HFFc6 (cell line): Measurements from ENCODE around the gene TUBA1A. TPM values are rescaled to one million over a fixed set of nuclear protein-coding genes. Genes with fewer than 3 reads are reported as not detected.

ENCODE experiments used
- DNase-seq: peaks from one replicate; pipeline ENCODE4 v3.0.0-alpha.2; 2018
- H3K27ac Mint-ChIP-seq: 2 replicates; pipeline ENCODE4 v1.8.0; 2020; ENCODE audit warnings: mild to moderate bottlenecking, mixed read lengths
- H3K27me3 Mint-ChIP-seq: 2 replicates; pipeline ENCODE4 v1.8.0; 2021; ENCODE audit warnings: mild to moderate bottlenecking, moderate library complexity, mixed read lengths; ENCODE audit not compliant: insufficient read depth
- H3K36me3 Mint-ChIP-seq: 2 replicates; pipeline ENCODE4 v1.8.0; 2021; ENCODE audit warnings: low read depth, mixed read lengths
- H3K4me1 Mint-ChIP-seq: 2 replicates; pipeline ENCODE4 v1.8.0; 2020; ENCODE audit warnings: low read depth, mixed read lengths
- H3K4me3 Mint-ChIP-seq: 2 replicates; pipeline ENCODE4 v1.8.0; 2020; ENCODE audit warnings: mild to moderate bottlenecking, moderate library complexity, mixed read lengths
- H3K9me3 Mint-ChIP-seq: 2 replicates; pipeline ENCODE4 v1.8.0; 2020; ENCODE audit warnings: mild to moderate bottlenecking, mixed read lengths
- total RNA-seq, 6 experiments: library from RNA; stranded (reverse); fragmentation: NEBNext Ultra II Directional; extraction: Animal tissue kit (Norgen Biotek cat#: 25700); gene quantifications; 2 replicates in 1 of 6; 3 replicates in 5 of 6; pipeline ENCODE4 v1.2.3, GENCODE V29; 2021
- TF ChIP-seq, protein P1 (sequence below): fragments of 200-600 bp; sonication (generic); IDR thresholded peaks from 2 replicates; pipeline ENCODE4 v1.5.0; 2021; ENCODE audit warnings: antibody characterized with exemption, mild to moderate bottlenecking

TUBA1A gene
- total RNA-seq, 6 experiments from 2014 or later = 227 to 300 (median 257) TPM

DNA sequence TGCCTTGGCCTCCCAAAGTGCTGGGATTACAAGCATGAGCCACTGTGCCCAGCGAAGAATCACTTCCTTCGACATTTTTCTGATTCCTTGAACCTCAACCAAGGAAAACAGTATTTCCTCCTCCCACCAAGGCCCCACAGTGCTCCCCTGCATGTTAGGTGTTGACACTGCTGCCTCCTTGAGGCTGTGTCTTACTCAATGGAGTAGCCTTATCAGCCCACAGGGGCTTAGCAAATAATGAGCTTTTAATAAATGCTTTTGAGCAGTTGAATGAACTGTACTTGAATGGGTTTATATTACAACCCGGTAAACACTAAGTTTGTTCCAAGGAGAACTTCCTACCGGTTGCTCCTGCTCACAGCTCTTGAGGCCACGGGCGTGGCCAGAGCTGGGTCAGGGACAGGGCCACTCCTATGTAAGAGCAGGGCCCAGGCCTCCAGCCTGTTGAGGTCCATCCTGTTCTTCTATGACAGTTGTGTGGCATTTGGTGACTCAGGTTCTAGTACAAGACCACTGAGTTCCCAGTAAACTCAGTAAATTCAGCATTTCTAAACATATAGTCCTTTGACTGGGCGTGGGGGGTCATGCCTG lies 36.8 kb upstream of the TUBA1A start:
- no peaks in the 10 kb centered on the region for H3K9me3 Mint-ChIP-seq
- H3K27ac Mint-ChIP-seq = no peak overlapping the region
- H3K4me3 Mint-ChIP-seq = no peak overlapping the region
- no peaks in the 10 kb centered on the region for H3K36me3 Mint-ChIP-seq
- H3K27me3 Mint-ChIP-seq = peaks cover 2% of the 10 kb centered on the region; the same call in 1 of the 2 replicates
- TF ChIP-seq, protein P1, sequence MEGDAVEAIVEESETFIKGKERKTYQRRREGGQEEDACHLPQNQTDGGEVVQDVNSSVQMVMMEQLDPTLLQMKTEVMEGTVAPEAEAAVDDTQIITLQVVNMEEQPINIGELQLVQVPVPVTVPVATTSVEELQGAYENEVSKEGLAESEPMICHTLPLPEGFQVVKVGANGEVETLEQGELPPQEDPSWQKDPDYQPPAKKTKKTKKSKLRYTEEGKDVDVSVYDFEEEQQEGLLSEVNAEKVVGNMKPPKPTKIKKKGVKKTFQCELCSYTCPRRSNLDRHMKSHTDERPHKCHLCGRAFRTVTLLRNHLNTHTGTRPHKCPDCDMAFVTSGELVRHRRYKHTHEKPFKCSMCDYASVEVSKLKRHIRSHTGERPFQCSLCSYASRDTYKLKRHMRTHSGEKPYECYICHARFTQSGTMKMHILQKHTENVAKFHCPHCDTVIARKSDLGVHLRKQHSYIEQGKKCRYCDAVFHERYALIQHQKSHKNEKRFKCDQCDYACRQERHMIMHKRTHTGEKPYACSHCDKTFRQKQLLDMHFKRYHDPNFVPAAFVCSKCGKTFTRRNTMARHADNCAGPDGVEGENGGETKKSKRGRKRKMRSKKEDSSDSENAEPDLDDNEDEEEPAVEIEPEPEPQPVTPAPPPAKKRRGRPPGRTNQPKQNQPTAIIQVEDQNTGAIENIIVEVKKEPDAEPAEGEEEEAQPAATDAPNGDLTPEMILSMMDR = peak; percentile 18; the same call in 1 of the 2 replicates
- H3K4me1 Mint-ChIP-seq = peaks cover 24% of the 10 kb centered on the region
- no peak for DNase-seq

DNA sequence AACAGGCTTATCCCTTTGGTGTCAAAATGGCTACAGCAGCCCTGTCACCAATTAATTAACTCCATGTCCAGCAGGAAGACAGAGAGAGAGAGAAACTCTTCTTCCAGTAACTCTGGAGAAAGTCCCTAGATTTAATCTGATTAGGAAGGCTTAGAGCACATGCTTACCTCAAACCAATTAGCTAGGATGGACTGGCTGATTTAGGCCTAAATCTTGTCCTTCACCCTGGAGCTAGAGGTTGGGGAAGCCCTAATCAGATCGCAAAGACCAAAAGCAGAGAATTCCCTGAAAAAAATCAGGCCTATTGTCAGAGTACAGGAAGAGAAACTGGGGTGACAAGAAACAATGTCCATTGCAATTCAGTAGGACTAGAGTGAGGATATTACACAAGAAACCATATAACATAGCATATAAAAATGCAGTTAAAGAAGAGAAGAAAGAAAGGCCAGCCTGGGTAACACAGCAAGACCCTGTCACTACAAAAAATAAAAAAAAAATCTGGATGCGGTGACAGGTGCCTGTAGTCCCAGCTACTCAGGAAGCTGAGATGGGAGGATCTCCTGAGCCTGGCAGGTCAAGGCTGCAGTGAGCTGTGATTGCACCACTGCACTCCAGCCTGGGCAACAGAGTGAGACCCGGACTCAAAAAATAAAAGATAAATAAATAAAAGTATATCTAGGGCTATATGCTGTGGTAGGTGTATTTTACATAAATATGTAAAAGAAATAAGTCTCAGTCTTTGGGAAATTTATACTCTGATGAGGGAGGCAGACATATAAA lies 34.9 kb upstream of the TUBA1A start:
- TF ChIP-seq, protein P1 = no peak
- DNase-seq = no peak
- H3K36me3 Mint-ChIP-seq = no peaks in the 10 kb centered on the region
- no peak overlapping the region for H3K4me3 Mint-ChIP-seq
- peaks cover 2% of the 10 kb centered on the region; the same call in 1 of the 2 replicates for H3K27me3 Mint-ChIP-seq
- H3K9me3 Mint-ChIP-seq = no peaks in the 10 kb centered on the region
- H3K27ac Mint-ChIP-seq = peak overlapping the region; percentile 38; the same call in 1 of the 2 replicates
- H3K4me1 Mint-ChIP-seq = peaks cover 29% of the 10 kb centered on the region

DNA sequence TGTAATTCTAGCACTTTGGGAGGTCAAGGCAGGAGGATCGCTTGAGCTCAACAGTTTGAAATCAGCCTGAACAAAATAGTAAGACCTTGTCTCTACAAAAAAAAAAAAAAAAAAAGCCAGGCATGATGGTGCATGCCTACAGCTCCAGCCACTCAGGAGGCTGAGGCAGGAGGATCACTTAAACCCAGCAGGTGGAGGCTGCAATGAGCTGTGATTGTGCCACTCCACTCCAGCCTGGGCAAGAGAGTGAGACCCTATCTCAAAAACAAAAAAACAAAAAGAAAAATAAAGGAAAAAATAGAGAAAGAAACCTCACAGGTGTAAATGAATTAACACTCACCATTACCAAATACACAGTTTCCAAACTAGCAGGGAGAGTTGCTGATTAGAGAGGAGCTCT lies 34.2 kb upstream of the TUBA1A start:
- Mint-ChIP-seq H3K27me3 (peaks cover 2% of the 10 kb centered on the region; the same call in 1 of the 2 replicates), H3K36me3 (no peaks in the 10 kb centered on the region)

DNA sequence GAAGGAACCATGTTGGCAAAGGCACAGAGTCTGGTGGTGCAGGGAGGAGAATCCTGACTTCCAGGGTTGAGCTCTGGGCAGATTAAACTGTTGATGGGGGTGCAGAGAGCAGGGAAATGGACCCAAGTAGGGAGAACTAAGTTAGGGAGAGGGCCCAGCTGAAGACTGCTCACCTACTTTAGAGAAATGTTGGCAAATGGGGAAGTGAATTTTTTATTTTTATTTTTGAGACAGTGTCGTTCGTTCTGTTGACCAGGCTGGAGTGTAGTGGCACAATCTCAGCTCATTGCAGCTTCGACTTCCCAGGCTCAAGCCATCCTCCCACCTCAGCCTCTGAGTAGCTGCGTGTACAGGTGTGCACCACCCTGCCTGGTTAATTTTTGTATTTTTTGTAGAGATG lies 32.1 kb upstream of the TUBA1A start:
- H3K36me3 Mint-ChIP-seq = no peaks in the 10 kb centered on the region
- peak overlapping the region; percentile 20; the same call in 1 of the 2 replicates for H3K27ac Mint-ChIP-seq
- H3K9me3 Mint-ChIP-seq = no peaks in the 10 kb centered on the region
- peaks cover 2% of the 10 kb centered on the region; the same call in 1 of the 2 replicates for H3K27me3 Mint-ChIP-seq
- H3K4me1 Mint-ChIP-seq = peaks cover 29% of the 10 kb centered on the region
- no peak overlapping the region for H3K4me3 Mint-ChIP-seq
- TF ChIP-seq, protein P1 = no peak
- DNase-seq = no peak

More for the DNA sequence above, 34.2 kb upstream of the TUBA1A start:
- TF ChIP-seq, protein P1 = no peak
- no peak for DNase-seq
- Mint-ChIP-seq H3K4me1 (peaks cover 29% of the 10 kb centered on the region), H3K27ac (peak overlapping the region; percentile 80), H3K9me3 (no peaks in the 10 kb centered on the region), H3K4me3 (peak overlapping the region; percentile 65)

DNA sequence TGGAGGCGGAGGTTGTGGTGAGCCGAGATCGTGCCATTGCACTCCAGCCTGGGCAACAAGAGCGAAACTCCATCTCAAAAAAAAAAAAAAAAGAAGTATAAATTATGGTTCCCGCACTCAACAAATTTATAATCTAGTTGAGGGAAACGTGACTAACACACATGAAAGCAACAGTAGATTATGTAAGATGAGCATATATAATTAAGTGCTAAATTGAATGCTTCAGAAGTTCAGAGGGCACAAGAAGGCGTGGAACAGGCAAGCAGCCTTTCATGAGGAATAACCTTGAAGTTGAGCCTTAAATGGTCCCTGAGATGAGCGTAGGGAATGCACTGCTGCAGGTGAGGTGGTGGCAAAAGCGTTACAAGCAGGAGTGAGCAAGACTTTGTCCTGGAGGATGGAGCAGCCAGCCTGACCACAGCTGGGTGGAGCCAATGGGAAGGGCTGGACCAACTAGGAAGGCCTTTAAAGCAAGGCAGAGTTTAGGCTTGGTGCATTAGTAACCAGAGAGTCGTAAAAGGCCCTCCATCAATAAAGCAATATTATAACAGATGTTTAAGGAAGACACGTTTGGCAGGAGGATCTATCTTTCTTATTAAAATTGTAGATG lies 30.6 kb upstream of the TUBA1A start:
- TF ChIP-seq, protein P1 = no peak
- Mint-ChIP-seq H3K27ac (no peak overlapping the region), H3K36me3 (no peaks in the 10 kb centered on the region), H3K9me3 (no peaks in the 10 kb centered on the region), H3K27me3 (peaks cover 2% of the 10 kb centered on the region; the same call in 1 of the 2 replicates), H3K4me1 (peaks cover 34% of the 10 kb centered on the region), H3K4me3 (no peak overlapping the region)
- DNase-seq = no peak
